K562 (cell line): ENCODE data around the gene GLI1. TPM values are rescaled to one million over a fixed set of nuclear protein-coding genes. Genes with fewer than 3 reads are reported as not detected.

Experiments used
- ARID3A ChIP-seq: IDR thresholded peaks from 2 replicates; pipeline ENCODE4 v1.6.1; 2012; ENCODE audit warnings: low read depth, low read length, improper control_type of control experiment, borderline replicate concordance
- CBFA2T2 ChIP-seq: fragments of 450-650 bp; conservative IDR thresholded peaks from 2 replicates; pipeline ENCODE4 v1.6.1; 2017; ENCODE audit warnings: mild to moderate bottlenecking
- DIDO1 ChIP-seq: fragments of 450-650 bp; IDR thresholded peaks from 2 replicates; pipeline ENCODE4 v1.6.1; 2016; ENCODE audit warnings: low read depth, missing biosample characterization, missing genetic modification characterization
- ETS2 ChIP-seq: IDR thresholded peaks from 2 replicates; pipeline ENCODE4 v1.6.1; 2016; ENCODE audit warnings: borderline replicate concordance, missing genetic modification characterization, mild to moderate bottlenecking, moderate library complexity, missing compliant biosample characterization; ENCODE audit not compliant: poor library complexity, severe bottlenecking
- EZH2 ChIP-seq: IDR thresholded peaks from 2 replicates; pipeline ENCODE4 v1.6.1; 2012; ENCODE audit warnings: low read depth, mild to moderate bottlenecking, inconsistent platforms, low read length, borderline replicate concordance
- HDAC3 ChIP-seq: fragments of 450-650 bp; IDR thresholded peaks from 2 replicates; pipeline ENCODE4 v1.6.1; 2018; ENCODE audit warnings: borderline replicate concordance, mild to moderate bottlenecking, moderate library complexity; ENCODE audit not compliant: partially characterized antibody
- KLF13 ChIP-seq: fragments of 450-650 bp; IDR thresholded peaks from 2 replicates; pipeline ENCODE4 v1.6.1; 2016; ENCODE audit warnings: missing genetic modification characterization, low read depth, mild to moderate bottlenecking, missing compliant biosample characterization, moderate library complexity, borderline replicate concordance
- MAFF ChIP-seq: IDR thresholded peaks from 2 replicates; pipeline ENCODE4 v1.6.1; 2012; ENCODE audit warnings: low read length, improper control_type of control experiment
- SOX6 ChIP-seq: fragments of 450-650 bp; IDR thresholded peaks from 2 replicates; pipeline ENCODE4 v1.6.1; 2014; ENCODE audit warnings: mild to moderate bottlenecking
- STAT5A ChIP-seq: IDR thresholded peaks from 2 replicates; pipeline ENCODE4 v1.6.1; 2012; ENCODE audit warnings: low read length, inconsistent platforms, borderline replicate concordance
- ZBED1 ChIP-seq: IDR thresholded peaks from 2 replicates; pipeline ENCODE4 v1.6.1; 2014
- ZC3H11A ChIP-seq: IDR thresholded peaks from 2 replicates; pipeline ENCODE4 v1.6.1; 2012; ENCODE audit warnings: low read depth, low read length, improper control_type of control experiment
- ZFPM2 ChIP-seq: fragments of 250-450 bp; sonication (Bioruptor Pico); IDR thresholded peaks from 2 replicates; pipeline ENCODE4 v1.5.1; 2022; ENCODE audit warnings: mild to moderate bottlenecking
- ZNF354B ChIP-seq: fragments of 250-450 bp; sonication (Bioruptor Pico); IDR thresholded peaks from 2 replicates; pipeline ENCODE4 v1.4.0; 2020
- ZNF395 ChIP-seq: fragments of 200-800 bp; sonication (Bioruptor generic); IDR thresholded peaks from 2 replicates; pipeline ENCODE4 v1.6.1; 2017; ENCODE audit warnings: missing genetic modification characterization, missing compliant biosample characterization
- ZNF436 ChIP-seq: fragments of 250-450, 450-650 bp; sonication (Bioruptor Pico); formaldehyde crosslinking; IDR thresholded peaks from 2 replicates; pipeline ENCODE4 v1.7.0; 2020; ENCODE audit warnings: mild to moderate bottlenecking
- ZNF655 ChIP-seq: fragments of 250-450 bp; sonication (Bioruptor Pico); IDR thresholded peaks from 2 replicates; pipeline ENCODE4 v1.5.0; 2021
- ZNF76 ChIP-seq: fragments of 250-450 bp; sonication (Bioruptor Pico); IDR thresholded peaks from 2 replicates; pipeline ENCODE4 v1.4.0; 2020; ENCODE audit warnings: mild to moderate bottlenecking, moderate library complexity, borderline replicate concordance
- polyA plus RNA-seq, 8 experiments: library from polyadenylated mRNA; depleted of rRNA in 4 of 8; stranded (reverse) in 5 of 8; unstranded in 3 of 8; fragments of >200 nt; fragmentation: Nextera tagmentation in 2 of 8; fragmentation: Illumina TruSeq in 1 of 8; extraction: Ambion mirVana in 2 of 8; extraction: Trizol in 1 of 8; gene quantifications; 2 replicates each; pipeline versions ENCODE4 v1.2.1 to v1.2.3, GENCODE V29; 2011 to 2014; ENCODE audit warnings: inconsistent platforms in 1 of 8, missing spikeins in 1 of 8
- total RNA-seq, 7 experiments: library from RNA; depleted of rRNA in 6 of 7; stranded (reverse); fragments of >200 nt in 6 of 7; fragmentation: Illumina TruSeq in 2 of 7; extraction: Trizol in 2 of 7; gene quantifications; 2 replicates each; pipeline versions ENCODE4 v1.2.1 to v1.2.3, GENCODE V29; 2011 to 2021; ENCODE audit warnings: low replicate concordance in 1 of 7
- TF ChIP-seq, protein P1 (sequence below), 2 experiments: IDR thresholded peaks in 1 of 2; conservative IDR thresholded peaks in 1 of 2; 2 replicates each; pipeline ENCODE4 v1.6.1; 2016; ENCODE audit warnings: low read depth in 2 of 2, mild to moderate bottlenecking in 1 of 2, missing compliant biosample characterization in 1 of 2, missing genetic modification characterization in 1 of 2, moderate library complexity in 1 of 2
- TF ChIP-seq, protein P2 (sequence below): fragments of 250-450 bp; sonication (Bioruptor Pico); IDR thresholded peaks from 2 replicates; pipeline ENCODE4 v1.4.0; 2020

Gene GLI1
- total and polyA plus RNA-seq, 9 of the 15 experiments (the other 6 are each of a cell fraction or from before 2014, with no cell fraction given) = 0.24 to 3.7 (median 0.61) TPM

DNA sequence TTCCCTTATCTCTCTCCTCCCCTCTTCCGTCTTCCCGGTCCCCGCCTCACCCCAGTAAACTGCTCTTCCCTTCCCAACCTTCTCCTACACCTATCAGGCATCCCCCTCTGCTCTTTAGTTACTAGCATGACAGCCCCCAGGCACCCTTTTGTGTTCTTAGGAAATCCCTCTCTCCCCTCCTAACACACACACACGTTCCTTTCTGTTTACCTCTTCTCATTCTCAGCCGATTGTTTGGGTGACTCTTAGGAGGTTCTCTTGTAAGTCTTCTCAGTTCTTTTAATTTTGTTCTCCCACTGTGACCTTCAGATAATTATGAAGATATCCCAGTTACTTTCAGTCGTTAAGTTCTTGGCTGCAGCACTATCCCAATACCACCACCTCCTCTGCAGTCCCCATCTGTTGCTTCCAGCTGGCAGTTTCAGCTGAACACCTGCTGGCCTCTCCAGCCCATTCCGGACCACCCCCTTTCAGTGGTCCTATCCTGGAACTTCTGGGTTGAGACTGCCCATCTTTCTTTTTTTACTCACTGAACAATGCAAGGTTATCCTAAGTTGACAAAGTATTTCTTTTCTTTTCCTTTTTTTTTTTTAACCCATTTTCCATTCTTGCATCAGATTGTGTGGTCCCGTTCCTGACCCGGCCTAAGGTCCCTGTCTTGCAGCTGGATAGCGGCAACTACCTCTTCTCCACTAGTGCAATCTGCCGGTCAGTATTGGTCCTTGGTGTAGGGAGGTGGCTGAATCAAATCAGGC is 29.0 kb downstream of the GLI1 start (continued):
- TF ChIP-seq ARID3A = no peak
- TF ChIP-seq ZBED1 = no peak
- no peak for TF ChIP-seq ZNF354B (CRISPR knock-in tag)
- TF ChIP-seq MAFF = no peak
- TF ChIP-seq CBFA2T2 = 0 out of 2 replicates have a peak, but pooled peaks have one; percentile 14
- TF ChIP-seq EZH2 = no peak
- TF ChIP-seq SOX6 = no peak
- TF ChIP-seq ZNF436 (CRISPR knock-in tag) = no peak
- TF ChIP-seq ZNF76 (CRISPR knock-in tag) = no peak
- TF ChIP-seq ZC3H11A = no peak
- no peak for TF ChIP-seq ETS2
- no peak for TF ChIP-seq ZNF395 (CRISPR knock-in tag)
- no peak for TF ChIP-seq ZFPM2 (CRISPR knock-in tag)
- TF ChIP-seq, protein P1, sequence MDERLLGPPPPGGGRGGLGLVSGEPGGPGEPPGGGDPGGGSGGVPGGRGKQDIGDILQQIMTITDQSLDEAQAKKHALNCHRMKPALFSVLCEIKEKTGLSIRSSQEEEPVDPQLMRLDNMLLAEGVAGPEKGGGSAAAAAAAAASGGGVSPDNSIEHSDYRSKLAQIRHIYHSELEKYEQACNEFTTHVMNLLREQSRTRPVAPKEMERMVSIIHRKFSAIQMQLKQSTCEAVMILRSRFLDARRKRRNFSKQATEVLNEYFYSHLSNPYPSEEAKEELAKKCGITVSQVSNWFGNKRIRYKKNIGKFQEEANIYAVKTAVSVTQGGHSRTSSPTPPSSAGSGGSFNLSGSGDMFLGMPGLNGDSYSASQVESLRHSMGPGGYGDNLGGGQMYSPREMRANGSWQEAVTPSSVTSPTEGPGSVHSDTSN (CRISPR knock-in tag; IDR thresholded peaks at IDR 0.05; ENCODE audit: low read depth) = no peak
- TF ChIP-seq, protein P1 (tag; conservative IDR thresholded peaks at IDR 0.05; ENCODE audit: low read depth) = no peak
- TF ChIP-seq KLF13 (tag) = no peak
- no peak for TF ChIP-seq HDAC3
- TF ChIP-seq STAT5A = no peak
- TF ChIP-seq ZNF655 (CRISPR knock-in tag) = no peak
- no peak for TF ChIP-seq DIDO1 (tag)
- TF ChIP-seq, protein P2, sequence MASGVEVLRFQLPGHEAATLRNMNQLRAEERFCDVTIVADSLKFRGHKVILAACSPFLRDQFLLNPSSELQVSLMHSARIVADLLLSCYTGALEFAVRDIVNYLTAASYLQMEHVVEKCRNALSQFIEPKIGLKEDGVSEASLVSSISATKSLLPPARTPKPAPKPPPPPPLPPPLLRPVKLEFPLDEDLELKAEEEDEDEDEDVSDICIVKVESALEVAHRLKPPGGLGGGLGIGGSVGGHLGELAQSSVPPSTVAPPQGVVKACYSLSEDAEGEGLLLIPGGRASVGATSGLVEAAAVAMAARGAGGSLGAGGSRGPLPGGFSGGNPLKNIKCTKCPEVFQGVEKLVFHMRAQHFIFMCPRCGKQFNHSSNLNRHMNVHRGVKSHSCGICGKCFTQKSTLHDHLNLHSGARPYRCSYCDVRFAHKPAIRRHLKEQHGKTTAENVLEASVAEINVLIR (CRISPR knock-in tag) = no peak
